ENCODE data around the gene DLGAP1. TPM values are rescaled to one million over a fixed set of nuclear protein-coding genes. Genes with fewer than 3 reads are reported as not detected.
"Not testable (repeated sequence)": the region's sequence is repeated elsewhere in the genome, so short reads cannot be mapped to it uniquely, and the experiment has no call there.

The DLGAP1 gene
- total RNA-seq, 3 donors from 2014 or later: 0.96 to 17.6 (median 5.2) TPM

- Histone ChIP-seq H3K9me3 (no peaks in the 10 kb centered on the region), H3K27ac (peak overlapping the region; percentile 5 to 91), H3K4me3 (no peak overlapping the region), H3K27me3 (no peaks in the 10 kb centered on the region), H3K4me1 (peaks cover 6 to 7% of the 10 kb centered on the region in 2 donors), H3K36me3 (no peaks in the 10 kb centered on the region)
- no peak for DNase-seq (ENCODE audit: low spot score in 2 of 2)
- TF ChIP-seq POLR2AphosphoS5 (IDR thresholded peaks at IDR 0.05) (no peak), POLR2A (IDR thresholded peaks at IDR 0.05) (no peak), CTCF (IDR thresholded peaks at IDR 0.05) (no peak)
- intact Hi-C loops (cut with DNase I; ENCODE audit: low total_unique reads): no loop called here
These were observed 847.6 kb downstream of the DLGAP1 start for GRCh38 chr18:3607309-3608098.

- DNase-seq (ENCODE audit: low spot score in 2 of 2); intact Hi-C loops (cut with DNase I; ENCODE audit: low total_unique reads); H3K27me3 ChIP-seq; H3K4me3 ChIP-seq; H3K4me1 ChIP-seq; H3K9me3 ChIP-seq; H3K36me3 ChIP-seq: not testable (repeated sequence)
- peak overlapping the region; percentile 56 to 91 for H3K27ac ChIP-seq
These were observed 848.2 kb downstream of the DLGAP1 start for GRCh38 chr18:3606863-3607262.

GRCh38 chr18:3605954-3606443, 849.1 kb downstream of the DLGAP1 start:
- intact Hi-C loops (cut with DNase I; ENCODE audit: low total_unique reads): no loop called here

GRCh38 chr18:3605486-3605952, 849.6 kb downstream of the DLGAP1 start:
- Histone ChIP-seq H3K4me3 (peak overlapping the region; percentile 29 to 63 (median 35)), H3K4me1 (peaks cover 6 to 7% of the 10 kb centered on the region in 2 donors), H3K9me3 (no peaks in the 10 kb centered on the region), H3K36me3 (no peaks in the 10 kb centered on the region), H3K27ac (peak overlapping the region; percentile 91 to 94), H3K27me3 (no peaks in the 10 kb centered on the region)
- DNase-seq (ENCODE audit: low spot score in 2 of 2): no peak
- TF ChIP-seq POLR2A (IDR thresholded peaks at IDR 0.05) (no peak), POLR2AphosphoS5 (IDR thresholded peaks at IDR 0.05) (no peak), CTCF (IDR thresholded peaks at IDR 0.05) (no peak)
- intact Hi-C loops (cut with DNase I; ENCODE audit: low total_unique reads): no loop called here

More at GRCh38 chr18:3605954-3606443, 849.1 kb downstream of the DLGAP1 start:
- DNase-seq (ENCODE audit: low spot score in 2 of 2): no peak
- TF ChIP-seq CTCF (IDR thresholded peaks at IDR 0.05) (no peak), POLR2AphosphoS5 (IDR thresholded peaks at IDR 0.05) (no peak), POLR2A (IDR thresholded peaks at IDR 0.05) (no peak)
- no peaks in the 10 kb centered on the region for H3K36me3 ChIP-seq
- peak overlapping the region; percentile 29 to 63 (median 35) for H3K4me3 ChIP-seq
- no peaks in the 10 kb centered on the region for H3K9me3 ChIP-seq
- H3K27ac ChIP-seq: peak overlapping the region; percentile 91 to 94
- peaks cover 6 to 7% of the 10 kb centered on the region in 2 donors for H3K4me1 ChIP-seq
- H3K27me3 ChIP-seq: no peaks in the 10 kb centered on the region

- intact Hi-C loops (cut with DNase I; ENCODE audit: low total_unique reads): no loop called here
- TF ChIP-seq CTCF (IDR thresholded peaks at IDR 0.05): no peak
- no peaks in the 10 kb centered on the region for H3K36me3 ChIP-seq
- DNase-seq (ENCODE audit: low spot score in 2 of 2): no peak
- peak overlapping the region; percentile 23 to 63 (median 35) for H3K4me3 ChIP-seq
- no peaks in the 10 kb centered on the region for H3K9me3 ChIP-seq
- H3K27ac ChIP-seq: peak overlapping the region; percentile 91 to 94
- H3K27me3 ChIP-seq: no peaks in the 10 kb centered on the region
- peaks cover 6 to 7% of the 10 kb centered on the region in 2 donors for H3K4me1 ChIP-seq
These were observed 850.4 kb downstream of the DLGAP1 start for GRCh38 chr18:3604498-3605408.

Data from breast epithelium (tissue), 4 donors.